Activated CD4-positive, alpha-beta T cell treated with anti-CD3 and anti-CD28 coated beads, Interleukin-2, amount 10 ng/mL, durations not matched to agents 24 days and 14 days (primary cell): ENCODE results near the gene TDRD12. TPM values are rescaled to one million over a fixed set of nuclear protein-coding genes. Genes with fewer than 3 reads are reported as not detected.

Experiments used
- DNase-seq: peaks from one replicate; pipeline ENCODE4 v3.0.0; 2022
- H3K27ac Mint-ChIP-seq: one replicate; pipeline ENCODE4 v1.8.0; 2022; ENCODE audit warnings: mild to moderate bottlenecking, mixed read lengths
- H3K27me3 Mint-ChIP-seq: one replicate; pipeline ENCODE4 v1.8.0; 2022; ENCODE audit warnings: mixed read lengths
- H3K36me3 Mint-ChIP-seq: one replicate; pipeline ENCODE4 v1.8.0; 2022; ENCODE audit warnings: low read depth, mild to moderate bottlenecking, mixed read lengths
- H3K4me1 Mint-ChIP-seq: one replicate; pipeline ENCODE4 v1.8.0; 2021; ENCODE audit warnings: mixed read lengths
- H3K4me3 Mint-ChIP-seq: one replicate; pipeline ENCODE4 v1.8.0; 2022; ENCODE audit warnings: mild to moderate bottlenecking, moderate library complexity, mixed read lengths
- H3K9me3 Mint-ChIP-seq: one replicate; pipeline ENCODE4 v1.8.0; 2021; ENCODE audit warnings: mixed read lengths
- intact Hi-C: fragments of 100-400 bp; cut with micrococcal nuclease; formaldehyde crosslinking; loops from one replicate; pipeline ENCODE4 v1.15.1; 2023
- total RNA-seq: library from RNA; stranded (reverse); gene quantifications from 2 replicates; pipeline ENCODE4 v1.2.3, GENCODE V29; 2022

TDRD12 gene
- total RNA-seq, 1 donor from 2014 or later = 0.05 TPM

DNA sequence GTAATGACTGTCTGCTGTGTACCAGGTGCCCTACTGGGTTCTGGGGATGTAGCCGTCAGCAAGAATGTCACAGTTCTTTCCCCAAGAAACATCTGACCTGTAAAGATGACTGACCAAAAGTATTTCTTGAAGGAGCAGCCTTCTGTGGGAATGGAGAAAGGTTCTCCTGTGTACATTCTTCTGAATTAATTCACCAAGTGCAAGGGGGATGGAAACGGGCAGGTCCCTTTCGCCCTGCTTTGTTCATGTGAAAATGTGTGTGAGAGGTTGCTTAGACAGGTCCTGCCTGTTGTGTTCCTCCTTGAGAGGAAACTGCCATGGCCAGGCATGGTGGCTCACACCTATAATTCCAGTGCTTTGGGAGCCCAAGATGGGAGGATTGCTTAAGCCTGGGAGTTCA is 93.0 kb downstream of the TDRD12 start:
- DNase-seq = no peak
- Mint-ChIP-seq H3K9me3 (no peaks in the 10 kb centered on the region), H3K4me3 (no peak overlapping the region), H3K27ac (no peak overlapping the region), H3K4me1 (peaks cover 12% of the 10 kb centered on the region), H3K27me3 (peaks cover 28% of the 10 kb centered on the region), H3K36me3 (no peaks in the 10 kb centered on the region)
- intact Hi-C loops = no loop called here

DNA sequence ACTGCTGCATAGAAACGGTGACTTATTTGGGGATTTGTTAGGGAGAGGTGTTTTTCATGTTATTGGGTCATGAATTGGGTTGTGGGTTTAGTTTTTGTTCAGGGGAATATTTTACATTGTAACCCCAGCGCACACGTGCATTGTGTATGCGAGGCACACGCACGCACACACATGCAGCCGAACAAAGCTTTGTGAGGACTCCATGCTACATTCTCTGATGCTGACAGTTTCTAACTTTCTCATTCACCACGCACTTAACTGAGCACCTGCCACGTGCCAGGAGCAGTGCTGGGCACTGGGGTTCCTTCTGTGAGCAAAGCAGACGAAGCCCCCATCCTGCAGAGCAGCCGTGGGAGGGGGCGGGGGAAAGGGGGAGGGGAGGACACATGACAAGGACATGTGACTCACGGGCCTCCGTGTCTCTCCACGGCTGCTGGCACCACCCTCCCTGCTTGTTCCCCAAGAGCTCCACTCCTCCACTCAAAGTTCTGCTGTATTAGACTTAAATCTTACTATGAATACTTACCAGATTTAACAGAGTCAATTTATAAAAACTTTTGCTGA is 94.4 kb downstream of the TDRD12 start:
- intact Hi-C loops = no loop called here
- peaks cover 26% of the 10 kb centered on the region for H3K27me3 Mint-ChIP-seq
- no peaks in the 10 kb centered on the region for H3K9me3 Mint-ChIP-seq
- DNase-seq = no peak
- H3K36me3 Mint-ChIP-seq = no peaks in the 10 kb centered on the region
- H3K4me3 Mint-ChIP-seq = no peak overlapping the region
- peaks cover 12% of the 10 kb centered on the region for H3K4me1 Mint-ChIP-seq
- no peak overlapping the region for H3K27ac Mint-ChIP-seq

GRCh38 chr19:32814624-32815023 is 95.1 kb downstream of the TDRD12 start:
- H3K36me3 Mint-ChIP-seq = no peaks in the 10 kb centered on the region
- H3K4me3 Mint-ChIP-seq = no peak overlapping the region
- intact Hi-C loops = no loop called here
- peaks cover 22% of the 10 kb centered on the region for H3K27me3 Mint-ChIP-seq
- peaks cover 7% of the 10 kb centered on the region for H3K4me1 Mint-ChIP-seq
- H3K27ac Mint-ChIP-seq = no peak overlapping the region
- DNase-seq = no peak
- H3K9me3 Mint-ChIP-seq = no peaks in the 10 kb centered on the region

DNA sequence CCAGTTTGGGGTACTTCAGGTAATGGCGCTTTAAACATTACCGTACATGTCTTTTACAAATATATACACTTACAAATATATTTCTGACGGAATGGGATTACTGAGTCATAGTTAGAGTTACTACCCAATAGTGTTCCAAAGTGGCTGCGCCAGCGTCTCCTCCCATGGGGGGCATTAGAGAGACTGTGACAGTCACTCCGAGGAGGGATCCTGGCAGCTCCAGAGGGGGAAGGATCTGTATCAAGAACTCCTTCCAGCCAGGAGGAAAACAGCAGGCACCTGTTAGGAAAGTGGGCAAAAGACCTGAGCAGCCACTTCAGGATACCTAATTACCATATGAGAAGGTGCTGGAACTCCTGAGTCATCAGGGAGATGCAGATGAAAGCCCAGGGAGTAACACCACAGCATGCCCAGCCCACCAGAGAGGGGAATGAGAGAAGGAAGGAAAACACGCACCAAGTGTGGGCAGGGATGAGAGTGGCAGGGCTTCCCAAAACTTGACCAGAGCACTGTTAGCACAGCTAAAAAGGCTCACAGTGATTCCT is 97.1 kb downstream of the TDRD12 start:
- no peak for DNase-seq
- Mint-ChIP-seq H3K9me3 (no peaks in the 10 kb centered on the region), H3K27ac (no peak overlapping the region), H3K36me3 (no peaks in the 10 kb centered on the region), H3K4me3 (no peak overlapping the region), H3K27me3 (peaks cover 23% of the 10 kb centered on the region), H3K4me1 (peaks cover 4% of the 10 kb centered on the region)
- intact Hi-C loops = no loop called here

DNA sequence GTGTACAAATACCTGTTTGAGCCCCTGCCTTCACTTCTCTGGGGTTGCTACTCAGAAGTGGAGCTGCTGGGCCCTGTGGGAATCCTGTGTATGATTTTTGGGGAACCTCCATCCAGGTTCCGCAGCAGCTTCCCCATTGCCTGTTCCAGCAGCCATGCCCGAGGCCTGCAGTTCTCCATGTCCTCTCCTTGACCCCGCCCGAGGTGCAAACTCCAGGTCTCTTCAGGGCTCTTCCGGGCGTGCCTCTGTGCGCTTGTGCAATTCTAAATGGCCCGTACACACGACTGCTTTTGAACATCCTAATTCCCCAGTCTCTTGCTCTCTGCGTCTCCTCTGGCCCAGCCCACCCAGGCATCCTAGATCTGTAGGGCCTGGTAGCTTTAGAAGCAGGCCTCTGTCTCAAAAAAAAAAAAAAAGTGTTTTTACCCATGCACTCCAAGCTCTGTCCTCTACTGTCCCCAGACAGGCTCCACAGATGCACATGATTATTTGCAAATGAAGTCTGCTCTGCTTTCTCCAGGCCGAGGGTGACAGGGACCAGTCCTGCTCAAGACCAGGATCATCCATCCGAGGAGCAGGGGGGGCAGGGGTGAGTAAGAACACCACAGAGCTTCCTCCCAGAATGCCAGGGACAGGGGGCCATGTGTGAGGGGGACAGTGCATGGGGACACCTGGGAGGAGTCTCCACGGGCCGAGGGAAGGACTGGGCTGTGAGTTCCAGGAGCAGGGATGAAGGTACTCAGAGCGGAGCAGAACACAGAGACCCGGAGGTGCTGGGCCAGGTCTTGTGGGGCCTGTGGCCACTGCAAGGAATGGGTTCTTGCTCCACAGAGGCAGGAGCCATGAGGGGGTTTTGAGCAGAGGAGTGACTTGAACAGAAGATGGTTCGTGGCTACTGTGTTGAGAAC is 98.3 kb downstream of the TDRD12 start:
- Mint-ChIP-seq H3K36me3 (no peaks in the 10 kb centered on the region), H3K4me1 (peaks cover 4% of the 10 kb centered on the region), H3K27ac (no peak overlapping the region), H3K9me3 (no peaks in the 10 kb centered on the region), H3K4me3 (no peak overlapping the region), H3K27me3 (peaks cover 20% of the 10 kb centered on the region)
- intact Hi-C loops = no loop called here
- no peak for DNase-seq

GRCh38 chr19:32818536-32818935 is 99.0 kb downstream of the TDRD12 start:
- no peak overlapping the region for H3K4me3 Mint-ChIP-seq
- H3K36me3 Mint-ChIP-seq = no peaks in the 10 kb centered on the region
- H3K4me1 Mint-ChIP-seq = peaks cover 4% of the 10 kb centered on the region
- intact Hi-C loops = no loop called here
- H3K27ac Mint-ChIP-seq = no peak overlapping the region
- no peaks in the 10 kb centered on the region for H3K9me3 Mint-ChIP-seq
- peaks cover 19% of the 10 kb centered on the region for H3K27me3 Mint-ChIP-seq
- DNase-seq = no peak

GRCh38 chr19:32819419-32820400 is 100.1 kb downstream of the TDRD12 start:
- intact Hi-C loops = no loop called here
- H3K9me3 Mint-ChIP-seq = no peaks in the 10 kb centered on the region
- no peak overlapping the region for H3K27ac Mint-ChIP-seq
- no peak overlapping the region for H3K4me3 Mint-ChIP-seq
- no peaks in the 10 kb centered on the region for H3K36me3 Mint-ChIP-seq
- H3K4me1 Mint-ChIP-seq = peaks cover 2% of the 10 kb centered on the region
- DNase-seq = no peak
- peaks cover 16% of the 10 kb centered on the region for H3K27me3 Mint-ChIP-seq

GRCh38 chr19:32822916-32823746 is 103.6 kb downstream of the TDRD12 start:
- Mint-ChIP-seq H3K4me1 (peaks cover 2% of the 10 kb centered on the region), H3K9me3 (no peaks in the 10 kb centered on the region), H3K27ac (no peak overlapping the region), H3K36me3 (no peaks in the 10 kb centered on the region), H3K4me3 (no peak overlapping the region), H3K27me3 (peaks cover 19% of the 10 kb centered on the region)
- intact Hi-C loops = no loop called here
- DNase-seq = no peak

DNA sequence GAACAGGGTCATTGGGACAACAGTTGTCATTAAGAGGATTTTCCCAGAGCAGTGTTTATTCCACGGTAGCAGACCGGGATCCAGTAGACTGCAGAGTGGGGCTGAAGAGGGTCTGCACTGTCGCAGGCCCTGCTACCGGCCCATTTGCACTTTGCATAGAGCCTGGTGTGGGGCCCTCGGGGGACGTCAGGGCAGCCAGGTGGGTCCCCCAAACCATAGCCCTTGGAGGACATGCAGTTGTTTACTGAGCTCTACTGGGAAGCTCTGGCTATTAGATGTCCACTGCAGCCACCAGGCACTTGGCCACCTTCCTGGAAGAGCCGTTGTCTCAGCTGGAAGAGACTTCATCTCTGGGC is 104.2 kb downstream of the TDRD12 start:
- Mint-ChIP-seq H3K4me1 (peaks cover 2% of the 10 kb centered on the region), H3K36me3 (no peaks in the 10 kb centered on the region), H3K4me3 (no peak overlapping the region), H3K27ac (no peak overlapping the region), H3K27me3 (peaks cover 20% of the 10 kb centered on the region), H3K9me3 (no peaks in the 10 kb centered on the region)
- intact Hi-C loops = no loop called here
- DNase-seq = no peak

DNA sequence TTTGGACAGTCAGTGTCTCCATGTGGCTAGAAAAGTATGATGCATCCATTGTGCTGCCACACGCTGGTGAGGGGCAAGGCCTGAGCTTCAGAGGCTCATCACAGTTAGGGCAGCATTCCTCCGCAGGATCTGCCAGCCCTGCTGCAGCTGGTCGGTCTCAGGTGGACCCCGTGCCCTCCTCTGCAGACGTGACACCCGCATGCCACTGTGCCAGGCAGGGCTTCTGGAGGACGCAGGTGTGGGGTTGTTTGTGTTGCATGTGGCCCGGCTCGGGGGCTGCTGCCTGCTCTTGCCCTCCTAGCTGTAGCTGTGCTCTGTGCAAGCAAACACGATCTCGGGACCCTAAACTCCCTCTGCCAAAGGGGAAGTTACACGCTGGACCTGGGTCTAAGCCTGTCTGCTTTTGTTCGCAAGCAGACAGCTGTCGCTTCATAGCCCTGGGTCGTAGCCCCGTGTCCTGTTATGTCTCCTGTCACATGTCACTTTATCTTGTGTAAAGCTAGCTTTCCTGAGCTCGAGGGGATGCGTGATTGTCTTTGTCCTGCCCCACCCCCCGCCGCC is 104.7 kb downstream of the TDRD12 start:
- Mint-ChIP-seq H3K9me3 (no peaks in the 10 kb centered on the region), H3K27me3 (peaks cover 22% of the 10 kb centered on the region), H3K4me3 (no peak overlapping the region), H3K4me1 (peaks cover 4% of the 10 kb centered on the region), H3K27ac (no peak overlapping the region), H3K36me3 (no peaks in the 10 kb centered on the region)
- intact Hi-C loops = no loop called here
- no peak for DNase-seq

DNA sequence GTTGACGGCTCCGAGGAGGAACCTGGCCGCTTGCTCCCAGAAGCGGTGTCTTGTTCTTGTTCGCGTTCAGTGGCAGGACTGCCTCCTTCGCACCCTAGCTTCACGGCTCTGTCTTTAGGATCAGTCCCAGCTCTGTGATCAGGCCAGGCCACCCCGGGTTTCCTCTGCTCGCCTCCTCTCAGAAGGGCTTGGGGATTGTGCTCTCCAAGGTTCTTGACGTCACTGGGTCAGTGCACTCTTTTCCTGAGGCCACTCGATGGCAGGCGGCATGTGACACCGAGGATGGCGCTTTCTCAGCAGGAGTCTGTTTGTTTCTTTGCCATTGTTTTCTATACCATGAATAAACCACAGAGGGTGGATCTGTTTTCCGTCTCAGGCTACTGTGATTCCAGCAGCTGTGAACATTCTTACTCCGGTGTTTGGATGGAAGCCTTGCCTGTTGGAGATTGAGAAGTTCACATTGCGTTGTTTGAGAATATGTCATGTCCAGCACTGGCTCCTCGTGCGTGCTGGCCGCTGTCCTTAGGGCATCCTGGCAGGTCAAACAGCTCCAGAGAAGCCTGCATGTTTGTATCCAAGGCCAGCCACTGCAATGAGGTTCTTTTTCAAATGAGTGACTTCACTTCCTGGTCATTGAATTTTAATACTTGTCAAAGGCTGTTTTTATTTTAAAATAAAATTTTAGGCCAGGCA is 105.5 kb downstream of the TDRD12 start:
- H3K9me3 Mint-ChIP-seq = no peaks in the 10 kb centered on the region
- H3K36me3 Mint-ChIP-seq = no peaks in the 10 kb centered on the region
- H3K27ac Mint-ChIP-seq = no peak overlapping the region
- no peak overlapping the region for H3K4me3 Mint-ChIP-seq
- intact Hi-C loops = no loop called here
- no peak for DNase-seq
- peaks cover 5% of the 10 kb centered on the region for H3K4me1 Mint-ChIP-seq
- peaks cover 18% of the 10 kb centered on the region for H3K27me3 Mint-ChIP-seq

DNA sequence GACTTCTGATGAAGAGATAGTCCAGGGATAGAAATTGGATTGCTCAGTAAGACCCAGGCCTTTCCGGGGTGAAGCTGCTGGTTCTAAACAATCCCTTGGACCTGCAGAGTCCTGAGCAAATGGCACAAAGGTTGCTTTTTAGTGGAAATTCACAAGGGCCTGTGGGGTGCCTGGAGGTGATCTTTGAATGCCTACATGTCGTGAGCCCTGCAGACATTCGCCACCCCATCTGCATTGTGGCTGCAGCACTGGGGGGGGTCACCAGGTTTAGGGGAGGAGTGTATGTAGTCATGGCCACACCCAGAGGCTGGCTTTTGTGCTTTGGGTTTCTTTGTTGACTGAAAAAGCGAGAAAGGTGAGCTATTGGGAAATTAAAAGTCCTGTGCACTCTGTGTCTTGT is 108.6 kb downstream of the TDRD12 start:
- Mint-ChIP-seq H3K27me3 (peaks cover 15% of the 10 kb centered on the region), H3K4me1 (peaks cover 5% of the 10 kb centered on the region), H3K27ac (no peak overlapping the region), H3K36me3 (no peaks in the 10 kb centered on the region), H3K4me3 (no peak overlapping the region), H3K9me3 (no peaks in the 10 kb centered on the region)
- DNase-seq = no peak
- intact Hi-C loops = no loop called here
